Mucosa of descending colon (tissue), 3 donors: ENCODE measurements around the gene MDGA2. TPM values are rescaled to one million over a fixed set of nuclear protein-coding genes. Genes with fewer than 3 reads are reported as not detected.

Source experiments
- ATAC-seq: fragments of 200-7000 bp; cut with Tn5 transposase; one replicate; pipeline ENCODE4 v1.9.1; 2020; ENCODE audit warnings: mild to moderate bottlenecking, moderate library complexity
- DNase-seq, 3 donors: peaks; one replicate each; pipeline ENCODE4 v3.0.0-alpha.2; 2020
- H3K36me3 ChIP-seq: fragments of 200-600 bp; one replicate; pipeline ENCODE4 v1.8.0; 2021; ENCODE audit warnings: low read depth, mild to moderate bottlenecking
- H3K4me1 ChIP-seq: fragments of 200-600 bp; one replicate; pipeline ENCODE4 v1.8.0; 2021; ENCODE audit warnings: low read depth, mild to moderate bottlenecking
- H3K4me3 ChIP-seq: fragments of 200-600 bp; one replicate; pipeline ENCODE4 v1.8.0; 2021; ENCODE audit warnings: mild to moderate bottlenecking
- H3K9me3 ChIP-seq: fragments of 200-600 bp; one replicate; pipeline ENCODE4 v1.8.0; 2021; ENCODE audit warnings: mild to moderate bottlenecking
- CTCF ChIP-seq: fragments of 200-600 bp; IDR thresholded peaks from one replicate; pipeline ENCODE4 v1.8.0; 2022; ENCODE audit warnings: antibody characterized with exemption, mild to moderate bottlenecking
- intact Hi-C, 2 donors: fragments of 100-400 bp; cut with DNase I in 1 of 2; cut with micrococcal nuclease in 1 of 2; formaldehyde crosslinking; loops; one replicate each; pipeline versions ENCODE4 v1.11.0 to v1.11.1; 2022; cut with DNase I, micrococcal nuclease
- total RNA-seq, 3 donors: library from RNA; stranded (reverse); fragmentation: NEBNext Ultra II Directional in 2 of 3; extraction: Animal tissue kit (Norgen Biotek cat#: 25700) in 2 of 3; gene quantifications; one replicate each; pipeline versions ENCODE4 v1.2.1 to v1.2.4, GENCODE V29; 2021 to 2023
- donor health status: DM: no; HTN: no; CAD: no; lungs with moderate emphysema.
- donor health status: DM: no; HTN: no; CAD: no.
- donor health status: DM: no; HTN: yes; CAD: no.

Gene MDGA2
- total RNA-seq, 3 donors from 2014 or later, result 0.35 TPM; not detected in 2

GRCh38 chr14:47543459-47543858, 131.9 kb downstream of the MDGA2 start:
- no peak for TF ChIP-seq CTCF
- DNase-seq (no peak), ATAC-seq (no peak)
- intact Hi-C loops, result no loop called here
- H3K36me3 ChIP-seq, result no peaks in the 10 kb centered on the region
- no peak overlapping the region for H3K4me3 ChIP-seq
- H3K9me3 ChIP-seq, result no peaks in the 10 kb centered on the region
- H3K4me1 ChIP-seq, result no peaks in the 10 kb centered on the region

- Histone ChIP-seq H3K36me3 (no peaks in the 10 kb centered on the region), H3K4me3 (no peak overlapping the region), H3K9me3 (no peaks in the 10 kb centered on the region), H3K4me1 (no peaks in the 10 kb centered on the region)
- intact Hi-C loops, result no loop called here
- DNase-seq (no peak), ATAC-seq (no peak)
- no peak for TF ChIP-seq CTCF
Observed at GRCh38 chr14:47541662-47542061, 133.7 kb downstream of the MDGA2 start.

- no peaks in the 10 kb centered on the region for H3K9me3 ChIP-seq
- no peak overlapping the region for H3K4me3 ChIP-seq
- no peak for ATAC-seq
- no peak for TF ChIP-seq CTCF
- H3K36me3 ChIP-seq, result no peaks in the 10 kb centered on the region
- DNase-seq, result no peak
- intact Hi-C loops, result no loop called here
- H3K4me1 ChIP-seq, result no peaks in the 10 kb centered on the region
Observed at GRCh38 chr14:47539031-47539461, 136.4 kb downstream of the MDGA2 start.

- DNase-seq (no peak), ATAC-seq (no peak)
- Histone ChIP-seq H3K4me1 (no peaks in the 10 kb centered on the region), H3K4me3 (no peak overlapping the region), H3K9me3 (no peaks in the 10 kb centered on the region), H3K36me3 (no peaks in the 10 kb centered on the region)
- TF ChIP-seq CTCF, result no peak
- intact Hi-C loops, result no loop called here
Observed at GRCh38 chr14:47536341-47536740, 139.1 kb downstream of the MDGA2 start.

GRCh38 chr14:47526591-47527244, 148.7 kb downstream of the MDGA2 start:
- DNase-seq (no peak), ATAC-seq (no peak)
- intact Hi-C loops, result no loop called here
- H3K4me1 ChIP-seq, result no peaks in the 10 kb centered on the region
- peaks cover 8% of the 10 kb centered on the region for H3K9me3 ChIP-seq
- no peaks in the 10 kb centered on the region for H3K36me3 ChIP-seq
- TF ChIP-seq CTCF, result no peak
- no peak overlapping the region for H3K4me3 ChIP-seq

DNA sequence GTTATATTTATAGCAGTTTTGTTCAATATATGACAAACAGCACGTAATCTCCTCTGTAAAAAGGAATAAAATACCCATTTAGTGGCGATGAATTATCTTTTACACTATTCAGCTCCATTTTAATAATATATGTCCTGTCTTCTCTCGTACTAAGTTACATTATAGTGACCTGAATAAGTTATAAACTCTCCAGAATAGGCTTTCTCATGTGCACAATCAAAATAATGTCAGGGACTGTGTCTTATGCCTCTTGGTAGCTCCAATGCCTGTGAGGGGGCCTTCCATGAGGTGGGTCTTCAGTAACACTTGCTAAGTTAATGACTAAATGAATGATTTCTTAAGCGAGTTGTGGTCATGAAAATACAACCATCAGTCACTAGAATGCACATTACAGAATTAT, 150.9 kb downstream of the MDGA2 start:
- intact Hi-C loops, result no loop called here
- no peaks in the 10 kb centered on the region for H3K4me1 ChIP-seq
- ATAC-seq, result no peak
- H3K4me3 ChIP-seq, result no peak overlapping the region
- no peak for DNase-seq
- H3K9me3 ChIP-seq, result peaks cover under 1% of the 10 kb centered on the region
- no peak for TF ChIP-seq CTCF
- no peaks in the 10 kb centered on the region for H3K36me3 ChIP-seq
